K562 (cell line): Measurements from ENCODE around the gene EBI3. TPM values are rescaled to one million over a fixed set of nuclear protein-coding genes. Genes with fewer than 3 reads are reported as not detected.

Source experiments
- ATAC-seq: fragments of 200-7000 bp; cut with Tn5 transposase; 3 replicates; pipeline ENCODE4 v1.9.1; 2020; ENCODE audit warnings: moderate library complexity
- BruUV-seq: library from RNA; stranded (reverse); fragments of 400-500 nt; replicated peaks from 2 replicates; lab custom pipeline; 2021; lab: Mats Ljungman, UMichigan
- CTCF ChIA-PET: fragments of 300-600 bp; formaldehyde crosslinking; extraction: SDS; loops from one replicate; lab custom pipeline; 2021; ENCODE audit warnings: low intra/inter-chr PET ratio; lab: Yijun Ruan, JAX
- POLR2A ChIA-PET: fragments of 300-600, 350-650 bp; sonication (Branson Sonifier 250); formaldehyde crosslinking; extraction: SDS; loops from one replicate; lab custom pipeline; 2021; ENCODE audit warnings: antibody characterized with exemption, inconsistent platforms; lab: Yijun Ruan, JAX
- DNase-seq, 4 experiments: peaks; one replicate each; pipeline versions ENCODE4 v3.0.0 to v3.0.0-alpha.2; 2011 to 2018; ENCODE audit warnings: low spot score in 3 of 4, mixed read lengths in 3 of 4; ENCODE audit errors: extremely low read depth in 1 of 4
- FAIRE-seq: peaks from 2 replicates; lab custom pipeline; 2011; peaks lifted over from hg19 to GRCh38; lab: Jason Lieb, UNC
- H2AFZ ChIP-seq: 2 replicates; pipeline ENCODE4 v1.6.0; 2011; ENCODE audit warnings: low read depth, low read length, control low read depth, inconsistent platforms
- H3K27ac ChIP-seq: fragments of 200-600 bp; 3 replicates; pipeline ENCODE4 v1.8.0; 2011; ENCODE audit warnings: low read depth, mild to moderate bottlenecking, control low read depth, inconsistent platforms, low read length, moderate library complexity, mixed read lengths; ENCODE audit errors: extremely low read depth
- H3K27me3 ChIP-seq, 2 experiments: fragments of 300-600 bp in 1 of 2; 2 replicates in 1 of 2; 3 replicates in 1 of 2; pipeline versions ENCODE4 v1.6.0 to v1.8.0; 2011; ENCODE audit warnings: inconsistent platforms in 2 of 2, low read length in 2 of 2, mild to moderate bottlenecking in 1 of 2, mixed read lengths in 1 of 2, moderate library complexity in 1 of 2; ENCODE audit not compliant: control insufficient read depth in 2 of 2, insufficient read depth in 2 of 2
- H3K36me3 ChIP-seq: fragments of 300-600 bp; 3 replicates; pipeline ENCODE4 v1.8.0; 2011; ENCODE audit warnings: mild to moderate bottlenecking, low read length, inconsistent platforms; ENCODE audit not compliant: control insufficient read depth, insufficient read depth
- H3K4me1 ChIP-seq, 2 experiments: fragments of 200-600 bp in 1 of 2; replicated peaks in 1 of 2; 2 replicates in 1 of 2; 3 replicates in 1 of 2; pipeline versions ENCODE4 v1.5.1 to v1.8.0; 2011; ENCODE audit warnings: inconsistent platforms in 2 of 2, low read length in 2 of 2, mild to moderate bottlenecking in 1 of 2, mixed read lengths in 1 of 2, moderate library complexity in 1 of 2; ENCODE audit not compliant: control insufficient read depth in 2 of 2, insufficient read depth in 2 of 2
- H3K4me2 ChIP-seq: 2 replicates; pipeline ENCODE4 v1.6.1; 2011; ENCODE audit warnings: low read length, control low read depth, inconsistent platforms, mixed read lengths; ENCODE audit not compliant: insufficient read depth
- H3K4me3 ChIP-seq: fragments of 200-600 bp; sonication (generic), shearing (Covaris generic); 2 replicates; pipeline ENCODE4 v1.5.1; 2016; ENCODE audit warnings: control low read depth, inconsistent platforms
- H3K79me2 ChIP-seq: fragments of 200-600 bp; 3 replicates; pipeline ENCODE4 v1.8.0; 2011; ENCODE audit warnings: low read length, inconsistent platforms; ENCODE audit not compliant: control insufficient read depth, insufficient read depth
- H3K9ac ChIP-seq, 2 experiments: 2 replicates each; pipeline versions ENCODE4 v1.6.0 to v1.6.1; 2011; ENCODE audit warnings: low read depth in 2 of 2, low read length in 2 of 2, control low read depth in 1 of 2, inconsistent platforms in 1 of 2, mild to moderate bottlenecking in 1 of 2, mixed read lengths in 1 of 2; ENCODE audit not compliant: insufficient read depth in 1 of 2
- H3K9me1 ChIP-seq: one replicate; pipeline ENCODE4 v1.6.0; 2011; ENCODE audit warnings: inconsistent platforms, mild to moderate bottlenecking, low read length, moderate library complexity; ENCODE audit not compliant: control insufficient read depth, insufficient read depth
- H3K9me3 ChIP-seq: replicated peaks from 2 replicates; pipeline ENCODE4 v1.5.1; 2011; ENCODE audit warnings: low read depth, low read length, inconsistent platforms; ENCODE audit not compliant: control insufficient read depth, insufficient read depth
- H4K20me1 ChIP-seq: replicated peaks from 2 replicates; pipeline ENCODE4 v1.6.1; 2011; ENCODE audit warnings: low read length, inconsistent platforms, mixed read lengths; ENCODE audit not compliant: control insufficient read depth, insufficient read depth
- HSF4 ChIP-seq: fragments of 250-450 bp; sonication (Bioruptor Pico); IDR thresholded peaks from 2 replicates; pipeline ENCODE4 v2.1.2; 2022; ENCODE audit warnings: mild to moderate bottlenecking, moderate library complexity, borderline replicate concordance
- KDM5B ChIP-seq: fragments of 200-600 bp; sonication (generic); IDR thresholded peaks from 2 replicates; pipeline ENCODE4 v1.6.1; 2012; ENCODE audit warnings: low read depth, mild to moderate bottlenecking, moderate library complexity, low read length, control low read depth, inconsistent platforms; ENCODE audit not compliant: insufficient replicate concordance
- NR3C1 ChIP-seq: sonication (generic); formaldehyde crosslinking; IDR thresholded peaks from 2 replicates; pipeline ENCODE4 v1.8.1; 2022; ENCODE audit warnings: missing genetic modification reagents
- RUNX1 ChIP-seq: sonication (generic); IDR thresholded peaks from 2 replicates; pipeline ENCODE4 v1.6.1; 2016; ENCODE audit warnings: antibody characterized with exemption, low read depth
- SETDB1 ChIP-seq: IDR thresholded peaks from one replicate; pipeline ENCODE4 v1.6.1; 2012; ENCODE audit warnings: low read length, control low read depth, inconsistent platforms
- ZBTB1 ChIP-seq: sonication (generic); formaldehyde crosslinking; IDR thresholded peaks from 2 replicates; pipeline ENCODE4 v1.8.1; 2023; ENCODE audit warnings: missing genetic modification reagents, low read depth, mild to moderate bottlenecking, borderline replicate concordance
- ZNF121 ChIP-seq: sonication (generic); formaldehyde crosslinking; conservative IDR thresholded peaks from 2 replicates; pipeline ENCODE4 v1.8.0; 2022; ENCODE audit warnings: missing genetic modification reagents
- WGBS: fragments of 100-300 bp; shearing (Covaris generic); methylation state at CpG from one replicate; pipeline ENCODE4 v1.1.6; 2016; ENCODE audit warnings: low coverage, mixed read lengths; ENCODE audit not compliant: insufficient coverage; ENCODE audit errors: missing lambda C conversion rate; 5-methylcytosine and 5-hydroxymethylcytosine counted together
- in situ Hi-C: fragments of 300-500 bp; cut with MboI; formaldehyde crosslinking; loops from 4 replicates; pipeline ENCODE4 v1.15.0; 2018; ENCODE audit warnings: inconsistent platforms, mixed read lengths
- intact Hi-C: fragments of 100-400 bp; cut with micrococcal nuclease; formaldehyde crosslinking; loops from 2 replicates; pipeline ENCODE4 v1.14.2; 2022
- polyA plus RNA-seq, 8 experiments: library from polyadenylated mRNA; depleted of rRNA in 4 of 8; stranded (reverse) in 5 of 8; unstranded in 3 of 8; fragments of >200 nt; fragmentation: Nextera tagmentation in 2 of 8; fragmentation: Illumina TruSeq in 1 of 8; extraction: Ambion mirVana in 2 of 8; extraction: Trizol in 1 of 8; gene quantifications; 2 replicates each; pipeline versions ENCODE4 v1.2.1 to v1.2.3, GENCODE V29; 2011 to 2014; ENCODE audit warnings: inconsistent platforms in 1 of 8, missing spikeins in 1 of 8
- total RNA-seq, 7 experiments: library from RNA; depleted of rRNA in 6 of 7; stranded (reverse); fragments of >200 nt in 6 of 7; fragmentation: Illumina TruSeq in 2 of 7; extraction: Trizol in 2 of 7; gene quantifications; 2 replicates each; pipeline versions ENCODE4 v1.2.1 to v1.2.3, GENCODE V29; 2011 to 2021; ENCODE audit warnings: low replicate concordance in 1 of 7

EBI3 gene
- total and polyA plus RNA-seq, 9 of the 15 experiments (the other 6 are each of a cell fraction or from before 2014, with no cell fraction given) = 0.08 to 0.35 (median 0.22) TPM; not detected in 6

GRCh38 chr19:4268816-4269430 lies 39.6 kb downstream of the EBI3 start:
- FAIRE-seq = no peak
- intact Hi-C loops = no loop called here

GRCh38 chr19:4272894-4273293 lies 43.6 kb downstream of the EBI3 start:
- Histone ChIP-seq H3K27me3 (no peaks in the 10 kb centered on the region), H3K79me2 (no peaks in the 10 kb centered on the region), H2AFZ (no peak overlapping the region), H3K27ac (no peak overlapping the region), H3K9me1 (no peaks in the 10 kb centered on the region), H3K4me1 (peaks cover 0 to 10% of the 10 kb centered on the region in 2 experiments; a peak in 3 of 5 replicates), H3K4me3 (no peak overlapping the region), H3K4me2 (no peak overlapping the region), H3K36me3 (peaks cover 13% of the 10 kb centered on the region; the same call in 1 of the 3 replicates), H4K20me1 (no peaks in the 10 kb centered on the region), H3K9me3 (no peaks in the 10 kb centered on the region), H3K9ac (no peak overlapping the region)
- no peak for DNase-seq
- CTCF ChIA-PET = no interaction called here
- no TSS peak for BruUV-seq
- no peak for ATAC-seq
- POLR2A ChIA-PET = no interaction called here
- intact Hi-C loops (no loop called here), in situ Hi-C loops (loop anchor here (5.0 to 10.0 kb wide), 2 partner anchors 72 to 244 kb away; partner anchors contain the start of genes MPND and PLIN4)
- no peak for FAIRE-seq
- WGBS = 76% methylated on average over 8 of the region's 10 CpGs

More at GRCh38 chr19:4268816-4269430, 39.6 kb downstream of the EBI3 start:
- Histone ChIP-seq H3K9ac (peak overlapping the region in 1 of 2 experiments; percentile 76; a peak in 2 of 4 replicates), H3K4me1 (peaks cover 0 to 17% of the 10 kb centered on the region in 2 experiments; a peak in 2 of 5 replicates), H3K9me3 (no peaks in the 10 kb centered on the region), H3K79me2 (no peaks in the 10 kb centered on the region), H3K9me1 (peaks cover 3% of the 10 kb centered on the region), H3K27ac (no peak overlapping the region), H2AFZ (no peak overlapping the region), H3K27me3 (no peaks in the 10 kb centered on the region)
- DNase-seq (no peak), ATAC-seq (no peak)
- in situ Hi-C loops = no loop called here
- ChIA-PET CTCF (interaction anchor here (0.9 to 3.8 kb wide), 4 partner anchors 84 to 256 kb away, joined by 5 to 49 read pairs (median 10); partner anchors contain the start of gene SH3GL1), POLR2A (interaction anchor here (0.6 to 1.3 kb wide), 2 partner anchors 58 to 84 kb away, joined by 3 to 6 read pairs; no protein-coding TSS in a partner anchor)
- no peak for TF ChIP-seq SETDB1
- peak; percentile 25; the same call in 1 of the 2 replicates for TF ChIP-seq ZNF121 (CRISPR knock-in tag)
- no peak for TF ChIP-seq HSF4
- no peak for TF ChIP-seq ZBTB1
- no peak for TF ChIP-seq RUNX1
- no peak for TF ChIP-seq KDM5B
- no peak for TF ChIP-seq NR3C1
- TF ChIP-seq, all 486 proteins: peak for 1
- Histone ChIP-seq H3K4me3 (no peak overlapping the region), H3K4me2 (no peak overlapping the region), H4K20me1 (no peaks in the 10 kb centered on the region; the same call in 1 of the 2 replicates), H3K36me3 (peaks cover 23% of the 10 kb centered on the region; the same call in 2 of the 3 replicates)
- WGBS = 89% methylated on average over 10 of the region's 13 CpGs
- TSS peak; percentile 51 for BruUV-seq
